SH-SY5Y (cell line): ENCODE data around the gene AARS1.

Source experiments
- GATA2 ChIP-seq: IDR thresholded peaks from 2 replicates; pipeline ENCODE4 v1.6.1; 2011; ENCODE audit warnings: mild to moderate bottlenecking, low read depth, low read length
- GATA3 ChIP-seq: IDR thresholded peaks from 2 replicates; pipeline ENCODE4 v1.6.1; 2011; ENCODE audit warnings: low read depth, mild to moderate bottlenecking, low read length, moderate library complexity

The AARS1 gene

GRCh38 chr16:70294385-70295025 is 5.2 kb upstream of the AARS1 start:
- TF ChIP-seq GATA2 (no peak), GATA3 (no peak)

GRCh38 chr16:70290949-70291519 is 1.7 kb upstream of the AARS1 start:
- TF ChIP-seq GATA2 (no peak), GATA3 (no peak)

GRCh38 chr16:70276392-70276791 is 12.9 kb downstream of the AARS1 start:
- no peak for TF ChIP-seq GATA3
- no peak for TF ChIP-seq GATA2

GRCh38 chr16:70271696-70272095 is 17.6 kb downstream of the AARS1 start:
- TF ChIP-seq GATA3: no peak
- no peak for TF ChIP-seq GATA2

- no peak for TF ChIP-seq GATA3
- TF ChIP-seq GATA2: no peak
Measured at GRCh38 chr16:70270176-70270575, 19.1 kb downstream of the AARS1 start.

GRCh38 chr16:70269471-70269870 is 19.8 kb downstream of the AARS1 start:
- TF ChIP-seq GATA2 (no peak), GATA3 (no peak)

- no peak for TF ChIP-seq GATA3
Measured at GRCh38 chr16:70267516-70267915, 21.8 kb downstream of the AARS1 start.

GRCh38 chr16:70258946-70259345 is 30.4 kb downstream of the AARS1 start:
- TF ChIP-seq GATA3 (no peak), GATA2 (no peak)

GRCh38 chr16:70258065-70258464 is 31.2 kb downstream of the AARS1 start:
- no peak for TF ChIP-seq GATA2
- no peak for TF ChIP-seq GATA3

- no peak for TF ChIP-seq GATA2
- no peak for TF ChIP-seq GATA3
Measured at GRCh38 chr16:70257391-70257790, 31.9 kb downstream of the AARS1 start.

GRCh38 chr16:70255574-70255973 is 33.7 kb downstream of the AARS1 start:
- TF ChIP-seq GATA2: no peak
- no peak for TF ChIP-seq GATA3

GRCh38 chr16:70254965-70255286 is 34.4 kb downstream of the AARS1 start:
- TF ChIP-seq GATA3 (no peak), GATA2 (no peak)

GRCh38 chr16:70254180-70254964 is 34.9 kb downstream of the AARS1 start:
- no peak for TF ChIP-seq GATA3
- TF ChIP-seq GATA2: no peak

- no peak for TF ChIP-seq GATA3
Measured at GRCh38 chr16:70253291-70254106, 35.8 kb downstream of the AARS1 start.

- TF ChIP-seq GATA3 (no peak), GATA2 (no peak)
Measured at GRCh38 chr16:70252355-70252988, 36.8 kb downstream of the AARS1 start.
